ENCODE results near the gene GRIN1. TPM values are rescaled to one million over a fixed set of nuclear protein-coding genes. Genes with fewer than 3 reads are reported as not detected.

The GRIN1 gene
- total and polyA plus RNA-seq, 4 donors, result 0.06 to 0.51 (median 0.34) TPM

DNA sequence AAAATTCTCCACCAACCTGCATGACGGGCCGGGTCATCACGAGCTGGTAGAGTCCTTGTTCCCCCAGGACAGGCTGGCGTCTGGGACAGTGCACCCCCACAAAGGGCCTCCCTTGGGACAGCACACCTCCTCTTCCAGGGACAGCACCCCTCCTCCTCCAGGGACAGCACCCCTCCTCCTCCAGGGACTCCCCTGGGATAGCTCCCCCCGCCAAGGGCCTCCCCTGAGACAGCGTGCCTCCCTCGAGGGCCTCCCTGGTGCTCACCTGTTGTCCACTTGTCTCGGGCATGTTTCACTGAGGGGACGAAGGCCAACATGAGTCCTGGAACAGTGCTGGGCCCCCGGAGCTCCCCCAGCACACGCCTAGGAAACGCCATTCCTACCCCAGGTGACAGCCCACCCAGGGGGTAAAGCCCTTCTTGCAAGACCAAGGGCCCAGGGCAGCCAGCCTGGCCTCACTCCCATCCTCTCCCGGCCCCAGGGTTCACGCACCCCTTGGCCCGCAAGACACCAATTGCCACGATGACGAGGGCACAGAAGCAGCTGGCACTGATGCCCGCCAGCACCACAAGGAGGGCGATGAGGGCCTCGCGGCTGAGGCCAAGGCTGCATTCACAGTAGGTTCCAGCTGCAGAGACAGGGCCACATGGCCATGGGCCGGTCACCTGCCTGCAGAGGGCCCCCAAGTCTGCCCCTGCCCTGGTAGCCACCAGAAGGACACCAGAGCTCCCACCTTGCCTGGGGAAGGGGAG is 32.4 kb downstream of the GRIN1 start:
- peaks cover 0 to 21% (median 0%) of the 10 kb centered on the region in 5 donors for H3K4me1 ChIP-seq (ENCODE audit: control insufficient read depth in 5 of 5, insufficient read depth in 5 of 5, low read length in 5 of 5)
- no peak overlapping the region for H3K9ac ChIP-seq (ENCODE audit: insufficient read depth in 1 of 2, low read length in 2 of 2)
- TF ChIP-seq, protein P1, sequence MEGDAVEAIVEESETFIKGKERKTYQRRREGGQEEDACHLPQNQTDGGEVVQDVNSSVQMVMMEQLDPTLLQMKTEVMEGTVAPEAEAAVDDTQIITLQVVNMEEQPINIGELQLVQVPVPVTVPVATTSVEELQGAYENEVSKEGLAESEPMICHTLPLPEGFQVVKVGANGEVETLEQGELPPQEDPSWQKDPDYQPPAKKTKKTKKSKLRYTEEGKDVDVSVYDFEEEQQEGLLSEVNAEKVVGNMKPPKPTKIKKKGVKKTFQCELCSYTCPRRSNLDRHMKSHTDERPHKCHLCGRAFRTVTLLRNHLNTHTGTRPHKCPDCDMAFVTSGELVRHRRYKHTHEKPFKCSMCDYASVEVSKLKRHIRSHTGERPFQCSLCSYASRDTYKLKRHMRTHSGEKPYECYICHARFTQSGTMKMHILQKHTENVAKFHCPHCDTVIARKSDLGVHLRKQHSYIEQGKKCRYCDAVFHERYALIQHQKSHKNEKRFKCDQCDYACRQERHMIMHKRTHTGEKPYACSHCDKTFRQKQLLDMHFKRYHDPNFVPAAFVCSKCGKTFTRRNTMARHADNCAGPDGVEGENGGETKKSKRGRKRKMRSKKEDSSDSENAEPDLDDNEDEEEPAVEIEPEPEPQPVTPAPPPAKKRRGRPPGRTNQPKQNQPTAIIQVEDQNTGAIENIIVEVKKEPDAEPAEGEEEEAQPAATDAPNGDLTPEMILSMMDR (IDR thresholded peaks at IDR 0.05; ENCODE audit: control extremely low read depth, extremely low read depth), result no peak
- no peak for DNase-seq
- H3K9me3 ChIP-seq (ENCODE audit: control insufficient read depth in 4 of 4, insufficient read depth in 3 of 4, low read length in 3 of 4), result no peaks in the 10 kb centered on the region
- no peak for ATAC-seq (ENCODE audit: insufficient read depth, low FRiP score)
- H3K36me3 ChIP-seq (ENCODE audit: control insufficient read depth in 4 of 4, insufficient read depth in 4 of 4, low read length in 4 of 4), result no peaks in the 10 kb centered on the region
- no peak overlapping the region for H3K27ac ChIP-seq (ENCODE audit: low read depth in 1 of 2, low read length in 1 of 2)
- 81 to 87% methylated on average over 22 of the region's 22 CpGs for WGBS, 2 donors
- no peak overlapping the region for H3K4me3 ChIP-seq
- H3K27me3 ChIP-seq (ENCODE audit: control insufficient read depth in 3 of 3, insufficient read depth in 3 of 3, low read length in 2 of 3), result peaks cover 0 to 25% (median 17%) of the 10 kb centered on the region in 3 donors

DNA sequence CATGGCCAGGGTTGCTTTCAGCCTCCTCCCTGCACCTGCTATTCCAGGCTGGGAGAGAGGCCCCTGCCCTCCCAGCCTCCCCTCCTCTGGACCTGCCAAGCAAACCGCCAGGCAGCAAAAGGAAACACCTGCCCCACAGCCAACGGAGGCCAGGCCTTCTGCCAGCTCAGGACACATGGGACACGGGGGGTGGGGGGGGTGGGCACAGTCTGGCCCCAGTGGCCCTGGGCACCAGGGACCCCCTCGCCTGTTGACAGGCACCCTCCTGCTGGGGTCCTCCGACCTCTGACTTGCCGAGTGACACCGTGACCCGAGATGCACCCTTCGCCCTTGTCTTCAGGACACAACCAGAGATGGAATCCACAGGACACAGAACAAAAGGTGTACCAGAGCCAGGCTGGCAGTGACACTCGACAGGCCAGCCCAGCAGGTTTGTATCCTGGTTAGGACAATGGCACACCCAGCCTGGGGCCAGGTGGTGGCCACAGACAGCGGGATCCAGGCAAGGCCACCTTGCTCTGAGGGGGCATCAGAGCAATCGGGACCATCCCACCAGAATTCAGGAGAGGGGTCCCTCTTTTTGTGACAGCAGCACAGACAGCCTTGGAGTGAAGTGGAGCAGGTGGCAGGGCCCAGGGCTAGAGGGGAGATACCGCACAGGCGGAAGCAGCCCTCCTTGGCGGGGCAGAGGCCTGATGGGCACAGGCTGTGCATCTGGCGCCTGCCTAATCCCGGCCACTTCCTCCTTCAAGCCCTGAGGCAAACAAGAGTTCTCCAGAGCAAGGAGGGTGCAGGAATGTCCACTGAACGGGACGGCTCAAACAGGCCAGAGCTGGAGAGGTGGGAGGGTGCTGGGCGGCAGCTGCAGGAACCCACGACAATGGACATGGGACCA is 34.2 kb downstream of the GRIN1 start:
- Histone ChIP-seq H3K9ac (ENCODE audit: insufficient read depth in 1 of 2, low read length in 2 of 2) (no peak overlapping the region), H3K9me3 (ENCODE audit: control insufficient read depth in 4 of 4, insufficient read depth in 3 of 4, low read length in 3 of 4) (no peaks in the 10 kb centered on the region), H3K27me3 (ENCODE audit: control insufficient read depth in 3 of 3, insufficient read depth in 3 of 3, low read length in 2 of 3) (peaks cover 0 to 11% (median 10%) of the 10 kb centered on the region in 3 donors), H3K4me1 (ENCODE audit: control insufficient read depth in 5 of 5, insufficient read depth in 5 of 5, low read length in 5 of 5) (peaks cover 0 to 19% (median 0%) of the 10 kb centered on the region in 5 donors), H3K36me3 (ENCODE audit: control insufficient read depth in 4 of 4, insufficient read depth in 4 of 4, low read length in 4 of 4) (peaks cover 0 to 10% (median 0%) of the 10 kb centered on the region in 4 donors), H3K4me3 (no peak overlapping the region), H3K27ac (ENCODE audit: low read depth in 1 of 2, low read length in 1 of 2) (no peak overlapping the region)
- TF ChIP-seq, protein P1 (IDR thresholded peaks at IDR 0.05; ENCODE audit: control extremely low read depth, extremely low read depth), result no peak
- ATAC-seq (ENCODE audit: insufficient read depth, low FRiP score), result no peak
- 37 to 49% methylated on average over 20 to 21 of the region's 21 CpGs for WGBS, 2 donors
- no peak for DNase-seq

DNA sequence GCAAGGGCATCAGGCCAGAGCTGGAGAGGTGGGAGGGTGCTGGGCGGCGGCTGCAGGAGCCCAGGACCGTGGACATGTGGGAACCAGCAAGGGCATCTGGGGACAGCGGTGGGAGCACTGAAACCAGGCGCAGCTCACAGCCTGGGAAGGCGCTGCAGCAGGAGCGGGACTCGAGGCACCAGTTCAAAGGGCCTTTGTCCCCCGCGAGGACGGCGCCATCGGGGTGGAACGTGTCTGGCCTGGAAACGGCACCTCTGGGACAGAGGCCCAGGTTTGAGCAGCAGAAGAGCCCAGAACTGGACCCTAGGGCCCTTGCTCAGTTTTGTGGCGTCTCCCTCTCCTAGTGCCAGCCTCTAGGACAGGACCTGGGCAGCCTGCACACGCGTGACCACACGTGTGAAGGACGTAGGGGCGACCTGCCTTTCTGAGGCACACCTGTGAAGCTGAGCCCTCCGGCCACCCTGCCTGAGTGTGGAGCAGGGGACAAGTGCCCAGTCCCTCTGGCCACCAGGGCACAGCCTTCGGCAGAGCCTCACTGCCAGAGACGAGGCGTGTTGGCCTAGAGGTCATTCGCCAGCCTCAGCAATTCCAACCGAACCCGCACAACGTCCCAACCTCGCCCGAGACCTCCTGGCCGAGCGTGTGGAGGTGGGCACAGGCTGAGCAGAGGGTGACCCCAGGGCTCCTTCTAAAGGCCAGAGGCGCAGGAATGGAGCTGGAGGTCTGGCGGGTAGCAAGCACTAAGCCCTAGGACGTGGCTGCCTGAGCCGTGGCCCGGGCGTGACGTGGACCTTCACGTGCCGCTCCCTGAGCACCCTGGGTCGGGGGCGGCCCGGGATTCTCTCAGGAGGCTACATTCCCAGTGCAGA is 35.1 kb downstream of the GRIN1 start:
- no peak for ATAC-seq (ENCODE audit: insufficient read depth, low FRiP score)
- peaks cover 0 to 18% (median 0%) of the 10 kb centered on the region in 4 donors for H3K36me3 ChIP-seq (ENCODE audit: control insufficient read depth in 4 of 4, insufficient read depth in 4 of 4, low read length in 4 of 4)
- H3K4me1 ChIP-seq (ENCODE audit: control insufficient read depth in 5 of 5, insufficient read depth in 5 of 5, low read length in 5 of 5), result peaks cover 0 to 12% (median 0%) of the 10 kb centered on the region in 5 donors
- no peak overlapping the region for H3K27ac ChIP-seq (ENCODE audit: low read depth in 1 of 2, low read length in 1 of 2)
- no peak overlapping the region for H3K9ac ChIP-seq (ENCODE audit: insufficient read depth in 1 of 2, low read length in 2 of 2)
- peaks cover 0 to 11% (median 10%) of the 10 kb centered on the region in 3 donors for H3K27me3 ChIP-seq (ENCODE audit: control insufficient read depth in 3 of 3, insufficient read depth in 3 of 3, low read length in 2 of 3)
- no peak for DNase-seq
- TF ChIP-seq, protein P1 (IDR thresholded peaks at IDR 0.05; ENCODE audit: control extremely low read depth, extremely low read depth), result no peak
- H3K9me3 ChIP-seq (ENCODE audit: control insufficient read depth in 4 of 4, insufficient read depth in 3 of 4, low read length in 3 of 4), result no peaks in the 10 kb centered on the region
- no peak overlapping the region for H3K4me3 ChIP-seq
- WGBS, 2 donors, result 78 to 86% methylated on average over 45 of the region's 45 CpGs
